Measurements from ENCODE around the gene HID1.
"Not testable (repeated sequence)": the region's sequence is repeated elsewhere in the genome, so short reads cannot be mapped to it uniquely, and the experiment has no call there.

Gene HID1

DNA sequence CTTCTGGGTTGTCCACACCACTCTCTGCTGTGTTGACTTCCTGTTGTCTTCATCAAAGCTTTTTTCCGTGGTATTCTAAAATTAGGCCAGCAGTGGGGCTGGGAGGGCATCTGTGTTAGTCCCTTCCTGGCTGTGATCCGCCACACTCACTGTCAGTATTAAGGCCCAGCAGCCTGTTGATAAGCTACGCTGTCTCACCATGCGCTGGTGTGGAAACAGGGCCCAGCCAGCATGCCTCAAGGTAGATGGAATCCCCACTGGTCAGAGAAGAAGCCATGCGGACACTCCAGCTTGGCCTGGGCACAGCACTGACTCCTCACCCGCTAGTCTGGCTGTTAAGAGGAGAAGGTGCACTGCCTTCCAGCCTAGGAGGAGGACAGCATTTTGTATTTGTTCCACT, 26.2 kb upstream of the HID1 start:
- no peak for DNase-seq

DNA sequence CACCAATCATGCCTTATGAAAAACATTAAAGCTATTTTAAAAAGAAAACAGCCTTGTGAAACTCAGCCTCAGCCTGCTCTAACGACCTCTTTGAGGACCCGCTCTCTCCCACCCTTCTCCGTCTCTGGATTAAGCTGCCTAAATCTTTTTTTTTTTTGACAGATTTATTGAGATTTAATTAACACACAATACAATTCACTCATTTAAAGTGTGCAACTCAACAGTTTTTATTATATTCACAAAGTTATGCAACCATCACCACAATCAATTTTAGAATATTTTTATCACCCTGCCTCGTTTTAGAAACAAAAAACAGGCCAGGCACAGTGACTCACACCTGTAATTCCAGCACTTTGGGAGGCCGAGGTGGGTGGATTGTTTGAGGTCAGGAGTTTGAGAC, 23.3 kb upstream of the HID1 start:
- no peak for DNase-seq

DNA sequence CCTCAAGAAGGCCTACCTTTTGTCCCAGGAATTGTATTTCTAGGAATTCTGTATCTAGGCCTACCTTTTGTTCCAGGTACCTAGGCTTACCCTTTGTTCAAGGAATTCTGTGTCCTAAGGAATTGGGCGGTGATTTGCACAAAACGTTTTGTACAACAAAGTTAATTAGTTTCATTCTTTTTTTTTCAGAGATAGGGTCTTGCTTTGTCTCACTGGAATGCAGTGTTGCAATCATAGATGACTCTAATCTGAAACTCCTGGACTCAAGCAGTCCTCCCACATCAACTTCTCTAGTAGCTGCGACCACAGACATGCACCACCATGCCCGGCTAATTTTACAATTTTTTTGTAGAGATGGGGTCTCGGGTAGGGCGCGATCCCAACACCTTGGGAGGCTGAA, 21.9 kb upstream of the HID1 start:
- no peak for DNase-seq

DNA sequence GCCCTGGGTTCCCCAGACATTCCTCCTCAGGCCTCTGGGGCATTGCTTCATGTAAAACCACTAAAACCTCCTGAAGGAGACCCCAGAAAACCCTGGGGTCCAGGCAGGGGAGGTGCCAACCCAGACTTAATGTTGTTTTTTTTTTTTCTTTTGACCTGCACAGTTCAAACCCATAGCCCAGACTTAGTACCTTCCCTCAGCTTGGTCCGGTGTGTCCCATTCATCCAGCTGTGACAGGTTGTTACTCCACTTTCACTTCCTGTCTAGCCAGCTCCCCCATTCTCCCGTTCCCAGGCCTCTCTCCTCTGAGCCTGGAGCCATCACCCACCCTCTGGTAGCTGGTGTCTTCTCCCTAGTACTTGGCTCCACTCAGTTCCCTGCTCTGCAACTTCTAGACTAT, 19.7 kb upstream of the HID1 start:
- no peak for DNase-seq

DNA sequence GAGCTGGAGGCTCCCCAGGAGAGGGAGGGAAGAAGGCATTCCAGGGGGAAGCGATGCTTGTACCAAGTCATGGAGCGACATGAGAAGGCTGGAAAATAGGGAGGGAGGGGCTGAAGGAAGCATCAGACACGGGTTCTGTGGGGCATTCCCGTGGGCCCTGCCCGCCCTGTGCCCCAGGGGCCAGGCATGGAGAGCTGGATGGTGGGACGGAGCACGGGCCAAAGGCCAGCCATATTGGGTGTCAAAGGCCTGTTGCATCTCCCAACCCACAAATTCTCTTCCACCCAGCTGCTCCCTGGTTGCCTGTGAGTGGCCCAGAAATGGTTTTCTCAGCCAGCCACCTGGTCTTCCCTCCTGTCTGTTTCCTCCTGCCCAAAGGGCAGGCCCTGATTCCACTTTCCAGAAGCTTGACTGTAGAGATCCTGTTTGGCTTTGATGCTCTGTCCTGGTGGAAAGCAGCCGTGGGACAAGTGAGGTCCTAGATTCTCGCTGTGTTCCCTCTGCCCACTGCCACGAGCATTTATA, 18.1 kb upstream of the HID1 start:
- no peak for DNase-seq

DNA sequence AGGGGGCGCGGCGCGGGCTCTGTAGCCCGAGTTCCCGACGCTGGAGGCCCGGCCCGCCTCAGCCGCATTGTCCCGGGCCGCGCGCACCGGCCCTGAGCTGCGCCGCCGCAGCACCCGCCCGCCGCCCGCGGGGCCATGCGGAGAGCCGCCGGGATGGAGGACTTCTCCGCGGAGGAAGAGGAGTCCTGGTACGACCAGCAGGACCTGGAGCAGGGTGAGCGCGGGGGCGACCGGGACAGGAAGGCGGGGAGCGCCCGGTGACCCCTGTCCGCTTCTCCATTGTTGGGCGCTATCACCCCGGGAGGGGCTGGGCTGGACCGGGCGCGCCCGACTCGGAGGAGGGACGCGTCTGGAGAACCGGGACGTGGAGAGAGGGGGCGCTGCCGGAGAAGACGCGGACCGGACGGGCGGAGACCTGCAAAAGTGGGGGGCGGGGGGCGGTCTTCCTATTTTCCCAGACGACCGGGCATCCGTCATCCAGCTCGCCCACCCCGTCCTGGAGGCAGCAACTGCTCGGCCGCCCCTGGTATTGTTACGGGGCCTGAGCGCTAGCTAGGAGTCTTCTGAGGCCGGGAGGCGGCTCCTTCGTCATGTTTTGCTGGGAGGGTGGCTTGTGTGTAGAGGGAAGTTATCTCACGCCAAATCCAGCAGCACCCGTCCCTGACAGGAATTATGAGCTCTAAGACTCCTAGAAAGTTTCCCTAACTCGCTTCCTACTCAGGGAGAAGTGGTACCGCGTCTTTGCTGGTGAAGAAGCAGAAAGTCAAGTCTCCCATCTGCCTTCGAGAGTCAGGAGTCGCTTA, 15.6 kb upstream of the HID1 start:
- DNase-seq = peak; percentile 48

DNA sequence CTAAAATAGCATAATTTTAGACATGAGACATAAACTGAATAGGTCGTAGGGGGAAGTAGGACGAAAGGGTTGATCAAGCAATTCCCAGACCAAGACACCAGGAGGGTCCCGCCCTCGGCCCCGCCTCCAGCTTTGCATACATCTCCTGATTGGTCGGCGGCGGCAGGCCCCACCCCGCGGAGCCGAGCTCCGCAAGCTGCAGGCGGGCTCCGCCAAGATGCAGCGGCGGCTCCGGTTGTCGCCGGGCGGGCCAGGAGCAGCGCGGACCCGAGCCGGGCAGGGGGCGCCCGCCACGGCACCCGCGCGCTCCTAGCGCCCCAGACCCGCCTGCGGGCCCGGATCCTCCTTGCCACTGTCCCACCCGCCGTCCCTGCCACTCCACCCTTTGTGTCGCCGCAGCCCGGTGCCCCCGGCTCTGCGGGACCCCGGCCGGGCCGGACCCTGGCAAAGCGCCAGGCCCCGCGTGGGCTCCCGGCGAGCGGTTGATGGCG, 14.9 kb upstream of the HID1 start, which contains the start of gene CDR2L:
Gene CDR2L, plus strand, starts transcription at position 215 of the 491 bp plus-strand sequence. CDS start 412 bp downstream, outside the sequence.
- peak; percentile 92 for DNase-seq

DNA sequence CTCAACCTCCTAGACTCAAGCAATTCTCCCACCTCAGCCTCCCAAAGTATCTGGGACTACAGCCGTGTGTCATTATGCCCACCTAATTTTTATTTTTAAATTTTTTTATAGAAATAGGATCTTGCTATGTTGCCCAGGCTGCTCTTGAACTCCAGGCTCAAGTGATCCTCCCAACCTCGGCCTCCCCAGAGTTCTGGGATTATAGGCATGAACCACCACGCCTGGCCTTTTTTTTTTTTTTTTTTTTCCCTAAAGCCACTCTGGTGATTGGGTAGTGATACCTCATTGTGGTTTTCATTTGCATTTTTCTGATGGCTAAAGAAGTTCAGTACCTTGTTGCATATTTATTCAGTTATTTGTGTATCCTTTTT, 13.6 kb upstream of the HID1 start:
- DNase-seq = no peak

DNA sequence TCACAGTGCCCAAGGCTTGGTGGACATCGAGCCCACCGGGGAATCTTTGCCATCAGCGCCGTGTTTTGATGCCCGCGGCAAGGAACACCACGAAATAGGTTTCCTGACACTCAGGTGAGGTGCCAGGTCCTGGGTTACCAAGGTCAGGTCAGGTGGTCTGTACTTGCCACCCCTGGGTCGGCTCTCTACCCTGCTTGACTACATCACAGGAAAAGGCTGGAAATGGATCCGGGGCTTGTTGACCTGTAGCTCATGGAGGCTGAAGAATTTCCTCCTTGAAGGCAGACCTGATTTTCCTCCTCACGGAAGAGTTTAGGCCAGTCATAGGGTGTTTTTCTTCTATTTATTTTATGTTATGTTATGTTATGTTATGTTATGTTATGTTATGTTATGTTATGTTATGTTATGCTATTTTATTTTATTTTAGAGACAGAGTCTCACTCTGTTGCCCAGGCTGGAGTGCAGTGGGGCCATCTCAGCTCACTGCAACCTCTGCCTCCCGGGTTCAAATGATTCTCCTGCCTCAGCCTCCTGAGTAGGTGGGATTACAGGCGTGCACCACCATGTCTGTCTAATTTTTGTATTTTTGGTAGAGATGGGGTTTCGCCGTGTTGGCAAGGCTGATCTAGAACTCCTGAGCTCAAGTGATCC, 10.2 kb upstream of the HID1 start:
- not testable (repeated sequence) for DNase-seq

DNA sequence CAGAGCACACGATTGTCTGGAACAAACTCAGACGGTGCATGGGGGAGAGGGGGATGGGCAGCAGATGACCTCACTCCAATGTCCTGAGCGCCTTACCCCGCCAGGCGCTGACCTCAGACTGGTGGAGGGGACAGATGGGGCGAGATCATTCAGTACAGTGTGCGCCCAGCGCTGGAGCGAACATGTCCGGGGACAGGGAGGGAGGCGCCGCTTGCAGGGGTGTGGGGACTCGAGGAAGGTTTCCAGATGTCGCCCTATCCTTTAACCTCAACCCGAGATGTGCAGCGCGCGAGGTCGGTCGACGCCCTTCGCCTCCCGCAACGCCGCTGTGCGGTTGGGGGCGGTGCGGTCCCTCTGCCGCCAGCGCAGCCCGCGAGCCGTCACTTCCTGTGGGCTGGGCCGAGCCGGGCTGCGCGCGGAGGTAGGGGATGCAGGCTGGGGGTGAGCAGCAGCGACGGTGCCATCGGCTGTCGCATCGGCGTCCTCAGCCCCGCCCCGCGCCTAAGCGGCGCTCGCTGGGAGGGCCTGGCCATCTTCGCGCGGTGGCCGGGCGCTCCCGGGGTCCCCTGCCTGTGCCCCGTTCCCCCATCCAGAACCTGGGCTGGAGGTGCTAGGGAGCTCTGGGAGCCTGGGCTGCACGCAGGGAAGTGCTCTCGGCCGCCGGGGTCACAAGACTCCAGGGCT, 9.6 kb upstream of the HID1 start:
- peak; percentile 77 for DNase-seq

DNA sequence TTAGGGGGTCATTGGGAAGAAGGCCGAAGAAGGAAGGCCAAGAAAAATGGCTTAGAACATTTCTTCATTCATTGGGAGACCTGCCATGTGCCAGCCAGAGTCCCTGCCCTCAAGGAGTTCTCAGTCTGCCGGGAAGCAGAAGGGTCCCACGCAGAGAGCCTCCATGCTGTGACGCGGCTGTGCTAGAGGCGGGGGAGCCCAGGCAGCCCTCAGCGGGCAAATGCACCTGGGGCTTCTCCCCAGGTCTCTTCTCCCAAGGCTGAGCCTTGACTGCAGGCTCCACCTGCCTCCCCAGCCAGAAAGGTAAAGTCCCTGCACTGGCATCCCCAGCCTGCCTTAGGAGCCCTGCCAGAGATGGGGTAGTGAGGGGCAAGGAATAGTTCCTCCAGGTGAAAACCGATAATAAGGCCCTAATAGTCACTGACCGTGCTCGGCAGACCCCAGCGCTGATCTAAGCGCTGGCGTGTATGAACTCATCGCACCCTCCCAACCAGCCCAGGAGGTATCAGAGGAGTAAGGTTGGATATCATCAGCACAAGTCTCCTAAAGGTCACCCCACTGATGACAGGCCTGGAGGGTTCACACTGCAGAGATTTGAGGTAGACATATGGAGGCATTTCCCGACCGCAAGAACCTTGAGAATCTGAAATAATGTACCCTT, 8.9 kb upstream of the HID1 start:
- no peak for DNase-seq

DNA sequence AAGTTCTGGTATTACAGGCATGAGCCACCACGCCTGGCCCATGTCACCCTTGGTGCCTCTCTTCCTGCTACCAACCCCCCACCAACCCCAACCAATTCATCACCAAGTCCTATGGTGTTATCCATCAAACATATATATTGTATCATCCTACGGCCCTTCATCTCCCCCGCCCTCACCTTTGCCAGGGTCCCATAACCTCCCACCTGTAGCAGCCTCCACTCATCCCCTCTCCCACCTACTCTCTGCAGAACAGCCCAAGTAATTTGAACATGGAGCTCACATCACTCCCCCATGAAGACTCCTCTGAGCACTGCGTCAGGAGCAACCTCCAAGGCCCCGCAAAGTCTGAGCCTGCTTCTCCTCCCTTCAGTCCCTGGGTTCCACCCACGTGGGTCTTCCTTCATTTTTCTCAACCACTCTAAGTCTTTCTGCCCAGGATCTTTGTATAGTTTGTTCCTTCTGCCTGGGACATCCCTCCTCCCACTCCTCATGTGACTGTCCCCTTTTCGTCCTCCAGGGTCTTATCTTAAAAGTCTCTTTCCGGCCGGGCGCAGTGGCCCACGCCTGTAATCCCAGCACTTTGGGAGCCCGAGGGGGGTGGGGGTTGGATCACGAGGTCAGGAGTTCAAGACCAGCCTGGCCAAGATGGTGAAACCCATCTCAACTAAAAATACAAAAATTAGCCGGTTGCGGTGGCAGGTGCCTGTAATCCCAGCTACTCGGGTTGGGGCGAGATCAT, 7.0 kb upstream of the HID1 start:
- DNase-seq = no peak

DNA sequence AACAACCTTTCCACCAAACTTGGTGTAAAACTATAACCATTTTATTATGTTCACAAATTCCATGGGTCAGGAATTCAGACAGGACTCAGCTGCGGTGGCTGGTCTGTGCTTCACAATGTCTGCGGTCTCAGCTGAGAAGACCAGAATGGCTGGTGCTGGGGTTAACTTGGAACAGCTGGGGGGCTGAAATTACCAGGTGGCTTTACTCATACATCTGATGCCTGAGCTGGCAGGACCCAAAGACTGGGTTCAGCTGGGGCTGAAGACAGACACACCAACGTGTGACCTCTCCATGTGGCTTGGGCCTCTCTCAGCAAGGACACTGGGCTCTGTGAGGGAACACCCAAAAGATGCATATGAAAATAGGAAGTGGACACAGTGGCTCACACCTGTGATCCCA, 5.7 kb upstream of the HID1 start:
- no peak for DNase-seq

DNA sequence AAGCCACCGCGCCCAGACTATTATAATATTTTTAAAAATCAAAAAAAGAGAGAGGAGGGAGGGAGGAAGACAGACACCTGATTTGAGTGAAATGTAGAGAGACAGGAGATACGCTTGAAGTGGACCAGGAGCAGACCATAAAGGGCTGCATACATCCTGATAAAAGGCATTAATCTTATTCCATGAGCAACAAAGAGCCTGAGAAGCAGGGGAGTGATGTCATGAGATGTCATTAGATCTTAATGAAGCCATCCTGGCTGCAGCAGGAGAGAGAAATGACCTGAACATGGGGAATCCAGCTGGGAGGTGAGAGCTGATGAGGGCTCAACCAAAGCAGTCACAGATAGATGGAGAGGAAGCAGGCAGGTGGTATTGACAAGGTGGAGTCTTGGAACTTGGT, 5.2 kb upstream of the HID1 start:
- no peak for DNase-seq

DNA sequence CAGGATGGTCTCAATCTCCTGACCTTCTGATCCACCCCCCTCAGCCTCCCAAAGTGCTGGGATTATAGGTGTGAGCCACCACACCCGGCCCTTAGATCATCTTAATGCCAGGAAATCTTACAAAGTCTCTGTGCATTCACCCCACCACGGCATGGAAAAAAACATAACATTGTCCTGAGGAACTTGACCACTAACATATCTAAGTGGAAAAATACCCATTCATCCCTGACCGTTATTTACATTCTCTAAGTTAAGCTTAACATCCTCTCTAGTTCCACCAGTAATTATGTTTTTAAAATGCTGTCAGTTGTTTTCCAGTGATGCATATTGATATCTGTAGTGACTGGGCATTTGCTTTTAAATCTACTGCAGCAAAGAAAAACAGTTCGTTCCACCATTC, 3.4 kb upstream of the HID1 start:
- DNase-seq = no peak

DNA sequence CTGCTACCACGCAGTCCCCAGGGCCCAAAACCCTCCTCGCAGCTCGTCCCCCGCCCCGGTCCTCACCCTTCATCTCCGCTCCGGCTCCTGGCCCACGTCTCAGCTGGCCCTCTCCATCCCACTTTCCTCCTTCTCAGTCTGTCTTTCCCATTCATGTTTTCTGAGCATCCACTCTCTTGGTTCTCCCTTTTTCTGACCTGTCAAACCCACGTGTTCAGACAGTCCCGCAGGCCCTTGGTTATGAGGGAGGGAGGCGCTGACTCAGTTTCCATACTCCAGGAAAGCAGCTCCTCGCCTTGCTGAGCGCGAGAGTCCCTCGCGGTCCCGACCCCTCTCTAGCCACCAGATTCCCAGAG, 392 bp upstream of the HID1 start:
- DNase-seq = no peak

DNA sequence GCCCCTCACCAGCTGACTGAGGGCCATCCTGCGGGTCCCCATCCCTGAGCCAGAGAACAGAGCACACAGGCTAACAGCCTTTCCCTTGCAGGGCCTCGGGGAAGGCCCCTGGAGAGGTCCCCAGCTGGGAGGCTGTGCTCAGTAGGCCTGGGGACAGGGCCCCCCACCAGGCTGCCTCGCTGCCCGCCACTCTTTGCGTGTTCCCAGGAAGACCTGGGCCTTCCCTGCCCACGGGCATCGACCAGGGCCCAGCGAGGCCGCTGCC, 785 bp downstream of the HID1 start:
- no peak for DNase-seq

DNA sequence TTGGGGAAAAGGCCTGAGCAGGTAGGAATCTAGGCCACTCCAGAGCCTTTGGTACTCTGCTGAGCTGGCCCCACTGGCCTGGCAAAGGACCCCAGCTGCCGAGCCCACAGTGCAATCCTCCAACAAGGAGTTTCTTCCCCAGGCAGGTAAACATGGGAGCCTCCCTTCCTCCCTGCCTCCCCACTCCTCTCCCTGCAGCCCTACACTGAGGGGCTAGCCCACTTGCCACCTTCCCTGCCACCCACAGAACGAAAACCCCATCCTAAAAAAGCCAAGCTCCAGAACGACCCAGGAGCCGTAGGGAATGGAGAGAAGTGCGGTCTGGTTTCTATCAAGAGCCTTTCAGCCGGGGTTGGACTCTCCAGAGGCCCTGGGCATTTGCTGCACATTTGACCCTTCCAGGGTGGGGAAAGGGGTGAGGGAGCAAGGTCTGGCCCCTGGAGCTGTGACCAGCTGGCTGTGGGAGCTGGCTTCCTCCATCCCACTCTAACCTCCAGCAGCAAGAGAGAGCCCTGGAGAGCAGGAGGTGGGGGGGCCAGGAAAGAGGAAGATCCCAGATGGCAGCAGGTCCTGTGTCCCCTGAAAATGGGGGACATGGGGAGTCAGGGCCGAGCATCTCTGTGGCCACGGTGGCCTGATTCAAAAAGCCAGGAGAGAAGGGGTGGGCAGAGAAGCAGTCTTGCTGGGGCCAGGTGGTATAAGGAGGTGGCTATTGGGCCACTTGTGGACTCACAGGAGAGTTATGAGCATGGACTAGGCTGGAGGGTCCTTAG, 1.3 kb downstream of the HID1 start:
- DNase-seq = no peak

DNA sequence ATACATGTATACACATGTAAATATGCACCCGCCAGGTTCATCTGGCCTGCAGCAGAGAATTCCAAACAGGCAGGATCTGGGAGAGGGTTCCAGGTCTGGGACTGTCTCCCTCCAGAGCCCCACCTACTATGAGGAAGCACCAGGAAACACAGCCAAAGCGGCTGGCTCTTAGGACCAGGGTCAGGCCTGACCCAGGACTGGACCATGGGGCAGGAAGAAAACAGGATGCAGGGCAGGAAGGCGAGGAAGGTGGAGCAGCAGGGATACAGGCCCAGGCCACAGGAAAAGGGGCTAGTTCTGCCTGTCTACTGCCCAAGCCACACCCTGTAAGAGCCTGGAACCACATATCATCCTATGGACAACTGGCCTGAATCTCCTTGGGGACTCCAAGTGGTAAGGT, 2.2 kb downstream of the HID1 start:
- no peak for DNase-seq

DNA sequence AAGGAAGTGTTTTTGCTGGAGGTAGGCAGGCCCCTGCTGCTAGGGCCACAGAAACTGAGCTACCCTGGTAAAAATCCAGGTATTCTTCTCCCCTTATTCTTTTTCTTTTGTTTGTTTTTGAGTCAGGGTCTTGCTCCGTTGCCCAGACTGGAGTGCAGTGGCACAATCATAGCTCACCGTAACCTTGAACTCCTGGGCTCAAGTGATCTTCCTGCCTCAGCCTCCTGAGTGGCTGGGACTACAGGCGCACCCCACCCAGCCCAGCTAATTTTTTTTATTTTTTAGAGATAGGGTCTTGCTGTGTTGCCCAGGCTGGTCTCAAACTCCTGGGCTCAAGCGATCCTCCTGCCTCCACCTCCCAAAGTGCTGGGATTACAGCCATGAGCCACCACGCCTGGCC, 3.1 kb downstream of the HID1 start:
- not testable (repeated sequence) for DNase-seq

DNA sequence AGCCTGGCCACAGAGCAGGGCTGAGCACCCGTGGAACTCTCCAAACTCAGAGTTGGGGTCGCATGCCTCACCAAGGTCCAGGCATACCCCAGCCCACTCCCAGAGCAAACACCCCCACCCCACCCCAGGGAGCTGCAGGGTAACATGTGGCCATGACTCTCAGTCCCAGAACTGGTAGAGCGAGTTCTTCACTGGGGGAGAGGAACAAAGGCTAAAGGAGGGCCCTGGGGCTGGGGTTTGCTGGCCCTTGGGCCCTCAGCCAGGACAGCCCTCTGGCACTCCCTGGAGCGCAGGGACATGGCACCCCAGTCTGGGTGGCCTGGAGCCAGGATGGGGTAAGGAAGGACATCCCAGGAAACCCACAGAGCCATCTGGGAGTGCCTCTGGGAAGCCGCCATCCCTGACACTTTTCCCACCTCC, 4.2 kb downstream of the HID1 start:
- DNase-seq = no peak

Measured in NCI-H2171 (cell line).